HG03108 (cell line): ENCODE data around the gene SIX4.

Experiments
- ATAC-seq: cut with Tn5 transposase; IDR thresholded peaks from one replicate; pipeline ENCODE4 v1.9.1; 2021; ENCODE audit warnings: moderate library complexity; ENCODE audit not compliant: unreplicated experiment

SIX4 gene

GRCh38 chr14:60662982-60663381, 61.2 kb downstream of the SIX4 start:
- no peak for ATAC-seq

DNA sequence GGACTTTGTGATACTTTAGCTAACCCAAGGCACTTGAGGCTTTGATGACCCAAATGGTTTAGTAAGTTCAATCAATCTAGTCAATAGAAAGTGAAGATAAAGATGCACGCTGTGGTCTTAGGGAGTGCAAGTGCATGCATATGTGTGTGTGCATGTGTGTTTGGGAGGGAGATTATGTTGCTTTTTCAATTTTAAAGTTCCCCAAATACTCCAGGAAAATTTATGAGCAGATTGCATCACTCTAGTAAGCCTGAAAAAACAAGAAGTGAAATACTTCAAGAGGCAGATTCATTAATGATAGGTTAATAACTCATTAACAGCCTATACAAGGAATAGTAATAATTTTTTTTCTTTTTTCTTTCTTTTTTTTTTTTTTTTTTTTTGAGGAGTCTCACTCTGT, 62.4 kb downstream of the SIX4 start:
- ATAC-seq: no peak
